Measurements from ENCODE around the gene MS4A6E.

- TF ChIP-seq GATA3 (IDR thresholded peaks at IDR 0.05; ENCODE audit: low read depth, low read length) (no peak), GATA2 (IDR thresholded peaks at IDR 0.05; ENCODE audit: low read depth, low read length) (no peak)
Measured at GRCh38 chr11:60347084-60347797, 20.2 kb downstream of the MS4A6E start.

All from SH-SY5Y (cell line).